Right lung (tissue), 10 donors: ENCODE measurements around the gene SEMA3E. TPM values are rescaled to one million over a fixed set of nuclear protein-coding genes. Genes with fewer than 3 reads are reported as not detected.
"Not testable (repeated sequence)": the region's sequence is repeated elsewhere in the genome, so short reads cannot be mapped to it uniquely, and the experiment has no call there.

Experiments used
- DNase-seq, 2 donors: peaks; one replicate each; pipeline ENCODE4 v3.0.0-alpha.2; 2013
- long read RNA-seq, 8 donors: transcript quantifications; one replicate each; lab custom pipeline, GENCODE V29; 2026
- polyA plus RNA-seq, 5 donors: library from polyadenylated mRNA; unstranded; fragments of 120-200 nt; gene quantifications; one replicate each; pipeline versions ENCODE4 v1.2.1 to v1.2.3, GENCODE V29; 2013; ENCODE audit warnings: inconsistent platforms in 1 of 5, low replicate concordance in 1 of 5; ENCODE audit not compliant: insufficient read length in 5 of 5, insufficient read depth in 1 of 5

The SEMA3E gene
- 10 to 100 TPM; 12.2 to 36.3 (median 28.7) TPM for polyA plus RNA-seq
- long read RNA-seq, donor 1, full-length matches to known transcripts: 6 of 6 reads
- long read RNA-seq, donor 1, partial matches to known transcripts: 0 of 6 reads
- long read RNA-seq, donor 1, other reads (novel, unspliced or antisense): 0 of 6 reads
- long read RNA-seq, donor 2, full-length matches to known transcripts: 6 of 6 reads
- long read RNA-seq, donor 2, partial matches to known transcripts: 0 of 6 reads
- long read RNA-seq, donor 2, other reads (novel, unspliced or antisense): 0 of 6 reads
- long read RNA-seq, donor 3, full-length matches to known transcripts: 1 of 7 reads
- long read RNA-seq, donor 3, partial matches to known transcripts: 6 of 7 reads
- long read RNA-seq, donor 3, other reads (novel, unspliced or antisense): 0 of 7 reads
- long read RNA-seq, donor 4, full-length matches to known transcripts: 1 of 1 reads
- long read RNA-seq, donor 4, partial matches to known transcripts: 0 of 1 reads
- long read RNA-seq, donor 4, other reads (novel, unspliced or antisense): 0 of 1 reads
- long read RNA-seq, donor 5, full-length matches to known transcripts: 4 of 4 reads
- long read RNA-seq, donor 5, partial matches to known transcripts: 0 of 4 reads
- long read RNA-seq, donor 5, other reads (novel, unspliced or antisense): 0 of 4 reads
- long read RNA-seq, donor 6, full-length matches to known transcripts: 4 of 4 reads
- long read RNA-seq, donor 6, partial matches to known transcripts: 0 of 4 reads
- long read RNA-seq, donor 6, other reads (novel, unspliced or antisense): 0 of 4 reads
- long read RNA-seq, donor 7, full-length matches to known transcripts: 6 of 6 reads
- long read RNA-seq, donor 7, partial matches to known transcripts: 0 of 6 reads
- long read RNA-seq, donor 7, other reads (novel, unspliced or antisense): 0 of 6 reads
- long read RNA-seq, donor 8: 0 reads

DNA sequence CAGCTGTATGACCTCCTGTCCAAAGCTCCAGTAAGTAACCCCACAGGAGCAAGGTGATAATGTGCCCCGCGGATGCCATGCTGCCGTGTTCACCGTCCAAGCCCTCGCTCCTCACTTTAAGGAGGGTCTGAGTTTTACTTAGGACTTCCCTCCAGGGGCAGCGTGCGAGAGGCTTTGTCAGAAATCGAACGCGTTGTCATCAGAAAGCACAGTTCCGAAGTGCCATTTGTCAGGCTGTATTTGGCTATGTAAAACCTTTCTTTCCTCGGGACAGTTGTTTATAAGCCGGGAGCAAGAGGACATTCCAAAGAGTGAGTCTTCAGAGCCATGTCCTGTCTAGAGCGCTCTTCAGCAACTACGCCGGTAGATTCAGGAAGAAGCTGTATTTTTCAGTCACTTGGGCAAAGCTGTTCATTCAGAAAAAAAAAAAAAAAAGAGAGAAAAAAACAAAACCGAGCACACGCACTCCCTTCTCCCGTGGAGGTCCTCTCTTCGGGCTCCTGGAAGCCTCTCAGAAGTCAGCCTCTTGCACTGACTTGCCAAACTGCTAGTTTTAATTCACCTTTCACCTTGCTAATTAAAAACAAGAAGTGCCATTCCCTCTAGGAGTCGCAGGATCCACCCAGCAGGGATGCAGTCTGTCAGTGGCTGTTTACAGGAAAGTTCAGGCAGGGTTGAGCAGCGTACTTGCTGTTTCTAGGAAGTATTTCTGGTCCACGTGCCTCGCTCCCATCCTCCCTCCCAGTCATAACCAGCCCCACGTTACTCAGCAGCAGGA, at the start of gene SEMA3E:
Gene SEMA3E, minus strand, starts transcription at position 676 of the 778 bp plus-strand sequence.
- peak; percentile 36 to 52 for DNase-seq

DNA sequence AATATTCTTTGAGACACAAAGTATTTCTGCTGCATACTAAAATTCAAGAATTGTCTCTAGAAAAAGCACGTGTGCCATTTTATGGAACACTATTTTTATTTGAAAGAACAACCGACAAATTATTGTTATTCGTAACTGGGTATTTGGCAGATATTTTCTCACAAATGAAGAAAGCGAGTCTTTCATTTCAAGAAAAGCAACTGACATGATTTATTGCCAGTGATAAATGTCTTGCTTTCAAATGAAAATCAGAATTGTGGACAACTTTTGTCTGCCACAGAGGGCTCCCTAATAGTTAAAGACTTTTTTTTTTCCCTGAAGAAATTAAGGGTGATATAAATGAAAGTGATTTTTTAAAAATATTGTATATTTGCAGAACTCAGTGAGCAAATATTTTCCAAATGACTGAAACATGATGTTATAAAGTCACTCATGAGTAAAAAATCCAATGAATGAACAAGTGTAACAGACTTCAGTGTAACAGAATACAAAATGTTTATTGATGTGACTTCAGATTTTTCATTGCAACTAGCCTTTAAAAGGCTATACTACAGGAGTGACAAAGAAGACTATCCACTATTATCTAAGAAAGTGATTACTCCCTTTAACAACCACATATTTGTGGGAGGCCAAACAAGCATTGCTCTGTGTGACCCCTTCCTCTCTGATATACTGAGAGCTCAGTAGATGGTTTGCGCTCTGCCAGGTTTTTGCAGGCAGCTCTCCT, 49.0 kb upstream of the SEMA3E start:
- no peak for DNase-seq

DNA sequence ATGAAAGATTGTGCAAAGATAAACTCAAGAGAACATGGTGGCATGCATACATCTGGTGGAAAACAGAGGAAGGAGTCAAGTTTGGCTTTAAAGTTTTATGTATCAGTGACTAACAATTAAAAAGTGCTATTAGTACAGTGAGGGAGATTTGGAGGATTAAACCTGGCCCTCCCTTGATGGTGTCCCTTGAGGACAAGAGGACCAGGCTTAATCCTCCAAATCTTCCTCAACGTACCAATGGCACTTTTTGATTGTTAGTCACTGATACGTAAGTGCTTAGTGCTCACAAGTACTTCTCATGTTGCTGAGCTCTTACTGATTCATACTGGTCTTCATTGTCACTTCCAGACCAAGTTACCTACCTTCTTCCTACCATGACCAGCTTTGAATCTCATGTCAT, 47.2 kb upstream of the SEMA3E start:
- DNase-seq: no peak

- no peak for DNase-seq
These were observed 46.4 kb upstream of the SEMA3E start for GRCh38 chr7:83695128-83695960.

- no peak for DNase-seq
These were observed 44.3 kb upstream of the SEMA3E start for GRCh38 chr7:83693256-83693655.

DNA sequence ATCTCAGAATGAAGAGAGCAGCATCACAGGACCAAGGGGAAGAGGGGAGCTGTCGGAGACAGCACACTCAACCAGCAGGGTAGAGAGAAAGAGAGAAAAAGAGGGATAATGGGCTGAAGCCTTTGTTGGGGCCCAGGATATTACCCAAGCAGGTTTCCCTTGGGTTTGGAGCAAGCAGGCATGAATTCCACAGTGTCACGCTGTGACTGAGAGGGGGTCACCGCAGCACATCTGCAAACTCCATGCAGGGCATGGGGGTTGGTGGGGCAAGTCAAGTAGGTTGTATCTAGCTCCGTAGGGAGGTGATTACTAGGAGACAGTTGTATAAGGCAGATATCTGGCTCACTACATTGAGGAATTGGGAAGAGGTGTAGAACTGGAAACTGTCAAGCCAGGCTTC, 42.2 kb upstream of the SEMA3E start:
- DNase-seq: no peak

DNA sequence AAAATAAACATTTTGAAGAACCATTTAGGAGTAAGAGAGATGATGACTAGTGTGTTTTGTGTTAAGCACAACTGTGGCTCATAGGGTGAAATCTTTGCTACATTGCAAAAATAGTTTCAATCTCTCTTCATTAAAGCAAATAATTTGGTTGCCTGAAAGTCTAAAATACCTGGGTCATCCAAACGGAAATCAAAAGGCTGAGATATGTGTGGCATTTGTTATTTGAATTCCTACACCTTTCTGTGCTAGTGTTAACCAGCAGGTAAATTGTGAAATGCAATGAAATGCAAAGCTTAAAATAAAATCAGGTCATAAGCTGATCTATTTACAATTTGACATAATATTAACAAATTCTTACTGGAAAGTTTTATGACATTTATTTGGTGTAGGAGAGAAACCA, 40.9 kb upstream of the SEMA3E start:
- DNase-seq: no peak

DNA sequence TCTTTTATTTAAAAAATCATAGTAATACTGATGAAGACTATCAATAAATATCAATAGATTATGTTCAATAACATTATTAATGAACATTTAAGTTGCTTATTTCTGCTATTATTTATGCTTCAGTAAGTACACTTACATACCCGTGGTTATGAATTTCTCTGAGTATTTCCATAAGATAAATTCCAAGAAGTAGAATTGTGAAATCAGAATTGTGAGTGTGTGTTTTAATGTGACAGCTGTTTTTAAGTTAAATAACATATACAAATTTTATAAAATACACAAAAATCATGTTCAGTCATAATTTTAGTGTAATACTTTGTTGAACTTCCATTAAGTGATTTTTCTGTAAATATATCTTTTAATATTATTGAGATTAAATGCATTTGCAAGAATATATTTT, 37.5 kb upstream of the SEMA3E start:
- DNase-seq: peak; percentile 27 to 39

DNA sequence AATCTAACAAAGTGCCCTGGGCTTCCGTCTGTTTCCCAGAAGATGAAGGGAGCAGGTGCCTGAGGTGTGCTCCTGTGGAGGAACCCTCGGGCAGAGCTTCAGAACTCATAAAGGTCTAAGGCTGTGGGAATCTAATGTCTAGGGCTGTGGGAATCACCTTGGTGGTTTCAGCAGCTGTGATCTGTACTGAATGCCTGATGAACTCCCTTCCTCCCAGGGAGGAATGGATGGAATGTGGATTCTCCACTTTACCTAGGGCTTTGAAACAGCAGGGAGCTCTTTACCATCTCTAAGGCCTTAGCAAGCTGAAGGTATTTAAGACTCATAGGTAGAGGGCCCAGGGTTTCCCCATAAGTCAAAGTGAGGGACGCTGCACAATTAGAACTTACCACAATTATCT, 36.0 kb upstream of the SEMA3E start:
- peak in 1 of 2 donors; percentile 10 for DNase-seq

DNA sequence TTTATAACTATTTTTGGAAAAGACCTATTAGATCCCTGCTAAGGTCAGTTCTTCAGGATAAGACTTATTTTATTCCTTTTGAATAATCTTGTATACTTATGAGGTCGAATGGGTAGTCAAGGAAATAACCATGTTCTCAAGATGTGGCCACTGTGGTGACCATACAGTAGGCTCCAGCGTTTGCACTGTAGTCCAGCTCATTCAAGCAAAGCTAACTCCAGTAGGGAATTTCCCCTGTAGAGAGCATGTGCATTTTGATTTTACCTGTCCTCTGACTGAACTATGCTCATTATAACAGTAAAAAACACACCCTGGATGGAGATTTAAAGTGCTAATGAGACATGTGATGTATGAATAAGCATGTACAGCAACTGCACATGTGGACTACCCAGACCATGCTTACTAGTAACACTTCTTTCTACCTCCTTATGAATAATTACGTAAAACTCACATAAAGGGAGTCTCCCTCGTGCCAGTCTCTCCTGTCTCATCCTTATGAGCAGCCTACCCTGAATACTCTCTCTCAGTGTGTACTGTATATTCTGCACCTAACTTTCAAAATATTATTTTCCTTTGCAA, 32.4 kb upstream of the SEMA3E start:
- no peak for DNase-seq

DNA sequence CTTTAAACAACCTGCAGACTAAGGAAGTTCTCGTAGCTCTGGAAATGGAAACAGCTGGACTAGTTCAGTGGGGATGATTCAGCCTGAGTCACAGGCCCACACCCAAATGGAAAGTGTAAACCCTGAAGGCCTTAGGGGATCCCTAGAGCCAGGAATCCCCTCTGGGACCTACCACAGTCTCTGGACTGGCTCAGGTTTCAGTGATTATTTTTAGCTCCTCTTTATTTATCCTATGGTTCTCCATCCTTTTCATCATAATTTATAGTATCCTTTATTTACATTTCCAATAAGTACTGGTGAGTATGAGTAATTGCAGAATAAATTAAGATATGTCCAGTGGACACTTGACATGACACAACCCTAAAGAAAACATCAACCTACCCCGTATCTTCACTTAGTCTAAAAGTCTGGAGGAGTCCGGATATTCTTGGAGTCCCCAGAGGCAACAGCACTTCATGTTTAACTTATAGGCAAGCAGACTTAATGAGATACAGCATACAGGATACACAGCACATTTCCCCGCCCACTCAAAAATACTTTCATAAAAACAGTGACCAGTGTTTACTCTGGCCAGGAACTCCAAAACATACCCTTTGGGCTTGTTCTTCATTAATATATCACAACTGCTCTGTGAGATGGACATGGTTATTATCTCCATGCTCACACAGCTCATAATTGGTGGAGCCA, 28.4 kb upstream of the SEMA3E start:
- no peak for DNase-seq

- DNase-seq: not testable (repeated sequence)
These were observed 24.4 kb upstream of the SEMA3E start for GRCh38 chr7:83673291-83673690.

DNA sequence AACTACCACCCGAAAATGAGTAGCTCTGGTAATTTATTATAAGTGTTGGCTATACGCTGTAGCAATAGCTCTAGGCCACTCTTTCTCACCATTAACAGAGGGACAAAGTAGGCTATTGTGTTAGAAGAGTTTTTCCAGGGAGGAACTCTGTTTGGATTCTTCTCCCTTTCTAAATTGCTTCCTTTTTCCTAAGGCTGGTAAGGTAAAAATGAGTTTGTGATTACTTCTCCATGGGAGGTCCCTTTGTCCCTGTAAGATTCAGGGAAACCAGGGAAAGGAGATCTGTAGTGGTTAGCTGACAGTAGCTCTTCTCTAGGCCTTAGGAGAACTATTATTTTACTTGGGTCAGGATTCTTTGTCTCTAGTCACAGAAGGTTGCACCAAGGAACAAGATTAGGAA, 23.2 kb upstream of the SEMA3E start:
- no peak for DNase-seq

- DNase-seq: no peak
These were observed 14.2 kb upstream of the SEMA3E start for GRCh38 chr7:83663131-83663530.

- peak; percentile 28 to 52 for DNase-seq
These were observed 9.2 kb upstream of the SEMA3E start for GRCh38 chr7:83658126-83658525.

- DNase-seq: peak; percentile 27 to 36
These were observed 7.1 kb upstream of the SEMA3E start for GRCh38 chr7:83655951-83656556.

- DNase-seq: no peak
These were observed 3.5 kb upstream of the SEMA3E start for GRCh38 chr7:83652481-83652880.

GRCh38 chr7:83649701-83650100, 762 bp upstream of the SEMA3E start:
- no peak for DNase-seq

DNA sequence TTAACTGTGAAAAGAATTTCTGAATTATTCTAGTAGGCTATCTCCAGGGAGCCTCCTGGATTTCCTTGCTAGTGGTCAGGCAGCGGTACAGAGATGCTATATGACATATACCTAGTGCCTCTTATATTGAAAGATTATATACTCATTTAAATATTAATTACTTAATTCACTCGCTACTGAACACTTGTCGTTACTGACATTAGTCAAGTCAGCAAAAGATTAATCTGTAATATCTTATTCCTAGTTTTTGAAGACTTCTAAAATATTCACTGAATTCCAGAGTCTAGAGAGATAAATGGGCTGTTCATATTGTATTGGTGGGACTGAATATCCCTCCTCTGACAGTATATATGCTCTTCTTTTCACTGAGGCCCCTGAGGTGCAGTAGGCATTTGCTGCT, 2.9 kb downstream of the SEMA3E start:
- DNase-seq: no peak
